PFSK-1 (cell line): ENCODE measurements around the gene ACADL.

Source experiments
- FOXP2 ChIP-seq: optimal IDR thresholded peaks from 2 replicates; pipeline ENCODE3; 2011; ENCODE audit warnings: borderline replicate concordance, control low read depth, inconsistent platforms; ENCODE audit not compliant: insufficient read depth; ENCODE audit errors: extremely low read length, extremely low read depth
- POLR2AphosphoS5 ChIP-seq: IDR thresholded peaks from 2 replicates; pipeline ENCODE4 v1.6.1; 2012; ENCODE audit warnings: low read depth, mild to moderate bottlenecking, control low read depth, low read length, moderate library complexity
- REST ChIP-seq, 2 experiments: IDR thresholded peaks; 2 replicates each; pipeline versions ENCODE4 v1.6.1 to v1.8.0; 2011 to 2012; ENCODE audit warnings: low read depth in 2 of 2, low read length in 2 of 2, control low read depth in 1 of 2, inconsistent platforms in 1 of 2, mild to moderate bottlenecking in 1 of 2, moderate library complexity in 1 of 2; ENCODE audit not compliant: insufficient read depth in 1 of 2
- SIN3A ChIP-seq: IDR thresholded peaks from 2 replicates; pipeline ENCODE4 v1.6.1; 2012; ENCODE audit warnings: mild to moderate bottlenecking, low read length, moderate library complexity, borderline replicate concordance; ENCODE audit not compliant: insufficient read depth
- TAF1 ChIP-seq: IDR thresholded peaks from 2 replicates; pipeline ENCODE4 v1.6.1; 2012; ENCODE audit warnings: low read length, control low read depth, borderline replicate concordance; ENCODE audit not compliant: insufficient read depth

Gene ACADL

GRCh38 chr2:210199186-210199765 lies 26.0 kb downstream of the ACADL start:
- TF ChIP-seq POLR2AphosphoS5 (no peak), TAF1 (no peak), SIN3A (no peak), REST (IDR thresholded peaks at IDR 0.05; ENCODE audit: insufficient read depth in 1 of 2, low read depth in 2 of 2, low read length in 2 of 2) (no peak), FOXP2 (no peak)

GRCh38 chr2:210198326-210198725 lies 26.9 kb downstream of the ACADL start:
- TF ChIP-seq FOXP2 (no peak), REST (IDR thresholded peaks at IDR 0.05; ENCODE audit: insufficient read depth in 1 of 2, low read depth in 2 of 2, low read length in 2 of 2) (no peak), TAF1 (no peak), POLR2AphosphoS5 (no peak), SIN3A (no peak)

GRCh38 chr2:210197720-210198119 lies 27.5 kb downstream of the ACADL start:
- TF ChIP-seq FOXP2 (no peak), TAF1 (no peak), REST (IDR thresholded peaks at IDR 0.05; ENCODE audit: insufficient read depth in 1 of 2, low read depth in 2 of 2, low read length in 2 of 2) (no peak)

- TF ChIP-seq POLR2AphosphoS5 (no peak), SIN3A (no peak), REST (IDR thresholded peaks at IDR 0.05; ENCODE audit: insufficient read depth in 1 of 2, low read depth in 2 of 2, low read length in 2 of 2) (no peak), FOXP2 (no peak), TAF1 (no peak)
Observed at GRCh38 chr2:210195101-210195852, 30.0 kb downstream of the ACADL start.

GRCh38 chr2:210190345-210190744 lies 34.9 kb downstream of the ACADL start:
- TF ChIP-seq TAF1 (no peak), REST (IDR thresholded peaks at IDR 0.05; ENCODE audit: insufficient read depth in 1 of 2, low read depth in 2 of 2, low read length in 2 of 2) (no peak), POLR2AphosphoS5 (no peak), SIN3A (no peak), FOXP2 (no peak)
